Measurements from ENCODE around the gene THOC5.

DNA sequence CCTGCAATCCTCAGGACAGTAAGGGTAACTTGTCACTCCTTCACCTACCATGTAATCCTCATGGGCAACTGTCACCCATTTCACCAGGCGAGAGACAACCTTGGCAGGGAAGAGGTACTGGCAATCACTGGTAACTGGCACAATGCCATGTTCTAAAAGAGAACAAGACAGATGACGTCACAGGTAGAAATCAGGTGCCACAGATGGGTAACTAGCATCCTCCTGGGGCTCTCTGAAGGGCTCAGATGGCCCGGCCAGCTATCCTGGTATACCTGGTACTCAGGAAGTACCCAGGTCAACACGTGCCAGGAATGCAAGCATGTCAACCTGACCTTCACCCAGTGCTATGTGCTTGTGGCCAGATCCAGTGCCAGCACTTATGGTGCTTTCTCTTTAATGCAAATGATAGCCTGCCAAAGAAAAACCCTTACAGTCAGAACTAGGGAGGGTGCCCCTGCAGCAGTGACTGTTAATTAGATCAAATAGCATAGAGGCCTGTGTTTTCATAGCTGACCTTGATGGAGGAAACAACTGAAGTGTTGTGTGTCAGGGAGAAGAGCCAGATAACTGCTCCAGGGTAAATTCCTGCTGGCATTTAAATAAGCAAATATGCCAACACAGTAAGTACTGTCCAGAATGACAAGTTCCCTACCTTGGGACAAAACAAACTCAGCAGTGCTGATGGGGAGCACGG is 36.2 kb downstream of the THOC5 start:
- TF ChIP-seq, protein P1, sequence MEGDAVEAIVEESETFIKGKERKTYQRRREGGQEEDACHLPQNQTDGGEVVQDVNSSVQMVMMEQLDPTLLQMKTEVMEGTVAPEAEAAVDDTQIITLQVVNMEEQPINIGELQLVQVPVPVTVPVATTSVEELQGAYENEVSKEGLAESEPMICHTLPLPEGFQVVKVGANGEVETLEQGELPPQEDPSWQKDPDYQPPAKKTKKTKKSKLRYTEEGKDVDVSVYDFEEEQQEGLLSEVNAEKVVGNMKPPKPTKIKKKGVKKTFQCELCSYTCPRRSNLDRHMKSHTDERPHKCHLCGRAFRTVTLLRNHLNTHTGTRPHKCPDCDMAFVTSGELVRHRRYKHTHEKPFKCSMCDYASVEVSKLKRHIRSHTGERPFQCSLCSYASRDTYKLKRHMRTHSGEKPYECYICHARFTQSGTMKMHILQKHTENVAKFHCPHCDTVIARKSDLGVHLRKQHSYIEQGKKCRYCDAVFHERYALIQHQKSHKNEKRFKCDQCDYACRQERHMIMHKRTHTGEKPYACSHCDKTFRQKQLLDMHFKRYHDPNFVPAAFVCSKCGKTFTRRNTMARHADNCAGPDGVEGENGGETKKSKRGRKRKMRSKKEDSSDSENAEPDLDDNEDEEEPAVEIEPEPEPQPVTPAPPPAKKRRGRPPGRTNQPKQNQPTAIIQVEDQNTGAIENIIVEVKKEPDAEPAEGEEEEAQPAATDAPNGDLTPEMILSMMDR (IDR thresholded peaks at IDR 0.05; ENCODE audit: low read depth, low read length, poor library complexity, severe bottlenecking), result no peak
- no peak for TF ChIP-seq EZH2phosphoT487 (IDR thresholded peaks at IDR 0.05; ENCODE audit: borderline replicate concordance, low read length)
